B cell (primary cell): ENCODE data around the gene ESPNL. TPM values are rescaled to one million over a fixed set of nuclear protein-coding genes. Genes with fewer than 3 reads are reported as not detected.

Experiments
- ATAC-seq: fragments of 200-7000 bp; cut with Tn5 transposase; one replicate; pipeline ENCODE4 v1.10.0; 2021; ENCODE audit warnings: low read depth, mild to moderate bottlenecking, moderate number of reproducible peaks, moderate library complexity
- CTCF ChIA-PET: fragments of 350-600 bp; sonication (Branson Sonifier 250); formaldehyde crosslinking; loops from one replicate; lab custom pipeline; 2021; ENCODE audit warnings: antibody characterized with exemption, inconsistent platforms; lab: Charles Lee
- POLR2A ChIA-PET: fragments of 350-600 bp; sonication (Branson Sonifier 250); formaldehyde crosslinking; loops from one replicate; lab custom pipeline; 2021; ENCODE audit warnings: antibody characterized with exemption; lab: Charles Lee
- DNase-seq: peaks from one replicate; pipeline ENCODE4 v3.0.0; 2013
- H2AFZ ChIP-seq: 2 replicates; pipeline ENCODE4 v1.6.1; 2012; ENCODE audit warnings: mild to moderate bottlenecking, low read depth, low read length; ENCODE audit not compliant: insufficient read depth, poor library complexity, severe bottlenecking
- H3K27ac ChIP-seq, 2 donors: 1 replicate in 1 of 2; 2 replicates in 1 of 2; pipeline ENCODE4 v1.5.1; 2012 to 2013; ENCODE audit warnings: low read length in 2 of 2, mild to moderate bottlenecking in 2 of 2, moderate library complexity in 1 of 2
- H3K27me3 ChIP-seq, 4 experiments: fragments of 200-600 bp in 1 of 4; sonication (generic) in 1 of 4; replicated peaks in 1 of 4; 1 replicate in 2 of 4; 2 replicates in 2 of 4; pipeline versions ENCODE4 v1.6.1 to v1.7.0; 2013 to 2016; ENCODE audit warnings: low read length in 3 of 4, mild to moderate bottlenecking in 2 of 4, mixed read lengths in 1 of 4, moderate library complexity in 1 of 4; ENCODE audit not compliant: insufficient read depth in 4 of 4, control insufficient read depth in 3 of 4; ENCODE audit errors: control extremely low read depth in 1 of 4
- H3K36me3 ChIP-seq, 2 experiments: replicated peaks in 1 of 2; 1 replicate in 1 of 2; 2 replicates in 1 of 2; pipeline versions ENCODE4 v1.6.1 to v1.7.1; 2013; ENCODE audit warnings: low read length in 1 of 2; ENCODE audit not compliant: insufficient read depth in 2 of 2, control insufficient read depth in 1 of 2; ENCODE audit errors: control extremely low read depth in 1 of 2, extremely low read depth in 1 of 2
- H3K4me1 ChIP-seq, 2 donors: fragments of 200-600 bp in 1 of 2; sonication (generic) in 1 of 2; 1 replicate in 1 of 2; 2 replicates in 1 of 2; pipeline versions ENCODE4 v1.5.1 to v1.6.1; 2013 to 2017; ENCODE audit warnings: low read length in 2 of 2; ENCODE audit not compliant: control insufficient read depth in 2 of 2, insufficient read depth in 2 of 2
- H3K4me2 ChIP-seq: replicated peaks from 2 replicates; pipeline ENCODE3; 2012; ENCODE audit warnings: mild to moderate bottlenecking, low read depth, low read length; ENCODE audit not compliant: poor library complexity, severe bottlenecking
- H3K4me3 ChIP-seq, 5 experiments: fragments of 200-600 bp in 1 of 5; sonication (generic) in 1 of 5; 1 replicate in 3 of 5; 2 replicates in 2 of 5; pipeline versions ENCODE4 v1.5.1 to v1.7.0; 2011 to 2016; ENCODE audit warnings: low read length in 4 of 5, mild to moderate bottlenecking in 4 of 5, low read depth in 2 of 5, control low read depth in 1 of 5, moderate library complexity in 1 of 5; ENCODE audit not compliant: insufficient read depth in 1 of 5; ENCODE audit errors: control extremely low read depth in 1 of 5, extremely low read depth in 1 of 5
- H3K79me2 ChIP-seq: fragments of 200-600 bp; sonication (generic); one replicate; pipeline ENCODE4 v1.6.0; 2016; ENCODE audit warnings: low read length; ENCODE audit not compliant: control insufficient read depth, insufficient read depth
- H3K9ac ChIP-seq: fragments of 200-600 bp; sonication (generic); 2 replicates; pipeline ENCODE4 v1.6.1; 2017; ENCODE audit warnings: mild to moderate bottlenecking, low read length, moderate library complexity
- H3K9me3 ChIP-seq, 3 donors: one replicate each; pipeline versions ENCODE4 v1.6.1 to v1.7.1; 2013; ENCODE audit warnings: low read length in 2 of 3; ENCODE audit not compliant: control insufficient read depth in 2 of 3, insufficient read depth in 1 of 3; ENCODE audit errors: control extremely low read depth in 1 of 3
- H4K20me1 ChIP-seq: 2 replicates; pipeline ENCODE4 v1.6.0; 2012; ENCODE audit warnings: mild to moderate bottlenecking, low read length; ENCODE audit not compliant: insufficient read depth, control insufficient read depth, poor library complexity, severe bottlenecking
- H3K27ac Mint-ChIP-seq: one replicate; pipeline ENCODE4 v1.8.0; 2021; ENCODE audit warnings: mixed read lengths
- H3K27me3 Mint-ChIP-seq: one replicate; pipeline ENCODE4 v1.8.0; 2021; ENCODE audit warnings: mixed read lengths
- H3K4me1 Mint-ChIP-seq: one replicate; pipeline ENCODE4 v1.8.0; 2021; ENCODE audit warnings: mixed read lengths
- H3K4me3 Mint-ChIP-seq: one replicate; pipeline ENCODE4 v1.8.0; 2021; ENCODE audit warnings: mixed read lengths
- H3K9me3 Mint-ChIP-seq: one replicate; pipeline ENCODE4 v1.8.0; 2022; ENCODE audit warnings: mixed read lengths; ENCODE audit not compliant: insufficient read depth
- CTCF ChIP-seq: fragments of 200-600 bp; IDR thresholded peaks from one replicate; pipeline ENCODE4 v1.8.0; 2022; ENCODE audit warnings: antibody characterized with exemption, mild to moderate bottlenecking
- EZH2 ChIP-seq: IDR thresholded peaks from 2 replicates; pipeline ENCODE4 v1.6.1; 2012; ENCODE audit warnings: borderline replicate concordance, low read depth, mild to moderate bottlenecking, moderate library complexity, low read length; ENCODE audit not compliant: insufficient read depth, poor library complexity, severe bottlenecking
- WGBS: methylation state at CpG from one replicate; pipeline ENCODE4 v1.1.5; 2013; ENCODE audit warnings: missing lambda C conversion rate; ENCODE audit not compliant: insufficient coverage; 5-methylcytosine and 5-hydroxymethylcytosine counted together
- intact Hi-C: fragments of 100-400 bp; cut with micrococcal nuclease; formaldehyde crosslinking; loops from one replicate; pipeline ENCODE4 v1.10.0; 2022
- polyA plus RNA-seq: library from polyadenylated mRNA; depleted of rRNA; stranded (reverse); fragments of >200 nt; gene quantifications from 2 replicates; pipeline ENCODE4 v1.2.3, GENCODE V29; 2012
- total RNA-seq, 2 donors: library from RNA; stranded (reverse); fragments of 120-200 nt in 1 of 2; gene quantifications; 1 replicate in 1 of 2; 2 replicates in 1 of 2; pipeline versions ENCODE4 v1.2.3 to v1.2.4, GENCODE V29; 2013 to 2022

The ESPNL gene
- total and polyA plus RNA-seq, 2 donors (not counting 1 experiment from before 2014, with no cell fraction given): 1.6 to 2.5 TPM

- no peak overlapping the region for H3K9ac ChIP-seq
- ChIA-PET CTCF (interaction anchor here (1.9 kb wide), 1 partner anchor 10 kb away, joined by 4 read pairs; no protein-coding TSS in a partner anchor), POLR2A (no interaction called here)
- H3K36me3 ChIP-seq: no peaks in the 10 kb centered on the region
- no peaks in the 10 kb centered on the region for H3K9me3 Mint-ChIP-seq
- no peak overlapping the region for H3K27ac Mint-ChIP-seq
- WGBS: 91% methylated on average over 25 of the region's 25 CpGs
- H3K4me2 ChIP-seq: no peak overlapping the region
- TF ChIP-seq EZH2: no peak
- TF ChIP-seq CTCF: no peak
- DNase-seq: no peak
- no peak overlapping the region for H3K4me3 ChIP-seq
- H4K20me1 ChIP-seq: no peaks in the 10 kb centered on the region
- intact Hi-C loops: no loop called here
- no peaks in the 10 kb centered on the region for H3K4me1 ChIP-seq
- H2AFZ ChIP-seq: no peak overlapping the region
- H3K79me2 ChIP-seq: no peaks in the 10 kb centered on the region
- no peak for ATAC-seq
- H3K27ac ChIP-seq: no peak overlapping the region
- no peak overlapping the region for H3K4me3 Mint-ChIP-seq
- H3K9me3 ChIP-seq: peaks cover 0 to 10% (median 0%) of the 10 kb centered on the region in 3 donors
- H3K27me3 Mint-ChIP-seq: no peaks in the 10 kb centered on the region
- H3K4me1 Mint-ChIP-seq: no peaks in the 10 kb centered on the region
- H3K27me3 ChIP-seq: no peaks in the 10 kb centered on the region
These were observed 50.5 kb downstream of the ESPNL start for GRCh38 chr2:238150686-238151085.

GRCh38 chr2:238151205-238151604 is 51.1 kb downstream of the ESPNL start:
- no peak overlapping the region for H3K4me3 Mint-ChIP-seq
- CTCF ChIA-PET: interaction anchor here (1.9 kb wide), 1 partner anchor 9 kb away, joined by 4 read pairs; no protein-coding TSS in a partner anchor

More at GRCh38 chr2:238151205-238151604, 51.1 kb downstream of the ESPNL start:
- Histone ChIP-seq H3K9ac (no peak overlapping the region), H3K27ac (no peak overlapping the region), H3K4me2 (no peak overlapping the region), H3K4me3 (no peak overlapping the region), H2AFZ (no peak overlapping the region), H3K36me3 (no peaks in the 10 kb centered on the region), H3K79me2 (no peaks in the 10 kb centered on the region), H4K20me1 (no peaks in the 10 kb centered on the region), H3K27me3 (no peaks in the 10 kb centered on the region), H3K9me3 (peaks cover 0 to 10% (median 0%) of the 10 kb centered on the region in 3 donors), H3K4me1 (no peaks in the 10 kb centered on the region)
- no peak for TF ChIP-seq CTCF
- TF ChIP-seq EZH2: no peak
- DNase-seq: no peak
- 85% methylated on average over 11 of the region's 13 CpGs for WGBS
- no peak for ATAC-seq
- Mint-ChIP-seq H3K4me1 (no peaks in the 10 kb centered on the region), H3K27me3 (no peaks in the 10 kb centered on the region), H3K9me3 (no peaks in the 10 kb centered on the region), H3K27ac (no peak overlapping the region)
- POLR2A ChIA-PET: no interaction called here
- intact Hi-C loops: no loop called here
